Gastrocnemius medialis (tissue), 4 donors: ENCODE measurements around the gene CD82.

Source experiments
- POLR2A ChIP-seq, 2 donors: fragments of 450-650 bp; IDR thresholded peaks; one replicate each; pipeline ENCODE4 v1.6.1; 2017; ENCODE audit warnings: antibody characterized with exemption in 2 of 2, mild to moderate bottlenecking in 2 of 2, moderate library complexity in 2 of 2
- TF ChIP-seq, protein P1 (sequence below), 5 experiments: fragments of 450-650 bp in 3 of 5; fragments of 200-600 bp in 2 of 5; sonication (generic) in 2 of 5; IDR thresholded peaks in 4 of 5; conservative IDR thresholded peaks in 1 of 5; 1 replicate in 4 of 5; 2 replicates in 1 of 5; pipeline ENCODE4 v1.5.1; 2016 to 2019; ENCODE audit warnings: antibody characterized with exemption in 5 of 5, mild to moderate bottlenecking in 3 of 5, moderate library complexity in 3 of 5

DNA sequence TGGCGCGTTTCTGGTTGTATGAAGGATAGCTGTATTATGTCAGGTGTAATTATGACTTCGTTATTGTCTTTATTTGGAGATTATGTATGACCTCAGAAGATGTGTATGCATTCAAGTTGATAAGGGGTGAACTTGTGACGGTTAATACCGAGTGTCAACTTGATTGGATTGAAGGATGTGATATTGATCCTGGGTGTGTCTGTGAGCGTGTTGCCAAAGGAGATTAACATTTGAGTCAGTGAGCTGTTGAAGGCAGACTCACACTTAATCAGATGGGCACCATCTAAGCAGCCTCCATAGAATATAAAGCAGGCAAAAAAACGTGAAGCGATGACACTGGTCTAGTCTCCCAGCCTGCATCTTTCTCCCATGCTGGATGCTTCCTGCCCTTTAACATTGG lies 15.3 kb upstream of the CD82 start:
- TF ChIP-seq, protein P1, sequence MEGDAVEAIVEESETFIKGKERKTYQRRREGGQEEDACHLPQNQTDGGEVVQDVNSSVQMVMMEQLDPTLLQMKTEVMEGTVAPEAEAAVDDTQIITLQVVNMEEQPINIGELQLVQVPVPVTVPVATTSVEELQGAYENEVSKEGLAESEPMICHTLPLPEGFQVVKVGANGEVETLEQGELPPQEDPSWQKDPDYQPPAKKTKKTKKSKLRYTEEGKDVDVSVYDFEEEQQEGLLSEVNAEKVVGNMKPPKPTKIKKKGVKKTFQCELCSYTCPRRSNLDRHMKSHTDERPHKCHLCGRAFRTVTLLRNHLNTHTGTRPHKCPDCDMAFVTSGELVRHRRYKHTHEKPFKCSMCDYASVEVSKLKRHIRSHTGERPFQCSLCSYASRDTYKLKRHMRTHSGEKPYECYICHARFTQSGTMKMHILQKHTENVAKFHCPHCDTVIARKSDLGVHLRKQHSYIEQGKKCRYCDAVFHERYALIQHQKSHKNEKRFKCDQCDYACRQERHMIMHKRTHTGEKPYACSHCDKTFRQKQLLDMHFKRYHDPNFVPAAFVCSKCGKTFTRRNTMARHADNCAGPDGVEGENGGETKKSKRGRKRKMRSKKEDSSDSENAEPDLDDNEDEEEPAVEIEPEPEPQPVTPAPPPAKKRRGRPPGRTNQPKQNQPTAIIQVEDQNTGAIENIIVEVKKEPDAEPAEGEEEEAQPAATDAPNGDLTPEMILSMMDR (IDR thresholded peaks at IDR 0.05 in 4 of 5, conservative IDR thresholded peaks at IDR 0.05 in 1 of 5) = no peak
- TF ChIP-seq POLR2A (IDR thresholded peaks at IDR 0.05) = no peak
